HG02623 (cell line): ENCODE results near the gene COPS7A.

Experiments
- ATAC-seq: cut with Tn5 transposase; IDR thresholded peaks from one replicate; pipeline ENCODE4 v1.9.1; 2021; ENCODE audit warnings: moderate library complexity; ENCODE audit not compliant: unreplicated experiment

Gene COPS7A

GRCh38 chr12:6723607-6724408, at the start of gene COPS7A:
Gene COPS7A (plus strand): TSS chr12:6724046. CDS start chr12:6724657, 611 bp downstream.
- ATAC-seq, result peak; percentile 95

GRCh38 chr12:6676962-6677361, 46.9 kb upstream of the COPS7A start:
- no peak for ATAC-seq

GRCh38 chr12:6684609-6685008, 39.2 kb upstream of the COPS7A start:
- no peak for ATAC-seq

GRCh38 chr12:6685814-6686213, 38.0 kb upstream of the COPS7A start:
- no peak for ATAC-seq

GRCh38 chr12:6688543-6688998, 35.3 kb upstream of the COPS7A start:
- no peak for ATAC-seq

- ATAC-seq, result peak; percentile 86
These were observed 34.6 kb upstream of the COPS7A start, which contains the start of gene ZNF384 for GRCh38 chr12:6688999-6689882. Gene ZNF384 (minus strand): TSS chr12:6689375. CDS start chr12:6679520, 9,855 bp downstream.

GRCh38 chr12:6691473-6691872, 32.4 kb upstream of the COPS7A start:
- ATAC-seq, result no peak

- no peak for ATAC-seq
These were observed 31.0 kb upstream of the COPS7A start for GRCh38 chr12:6692888-6693287.

- ATAC-seq, result no peak
These were observed 30.0 kb upstream of the COPS7A start for GRCh38 chr12:6693832-6694355.

GRCh38 chr12:6694701-6695100, 29.1 kb upstream of the COPS7A start:
- no peak for ATAC-seq

GRCh38 chr12:6695313-6696045, 28.4 kb upstream of the COPS7A start:
- ATAC-seq, result no peak

- ATAC-seq, result no peak
These were observed 26.9 kb upstream of the COPS7A start for GRCh38 chr12:6696690-6697583.

- no peak for ATAC-seq
These were observed 26.1 kb upstream of the COPS7A start for GRCh38 chr12:6697584-6698351.

GRCh38 chr12:6698352-6699046, 25.3 kb upstream of the COPS7A start:
- no peak for ATAC-seq

- no peak for ATAC-seq
These were observed 24.4 kb upstream of the COPS7A start for GRCh38 chr12:6699259-6699988.

GRCh38 chr12:6699989-6700645, 23.7 kb upstream of the COPS7A start:
- ATAC-seq, result no peak

- ATAC-seq, result no peak
These were observed 23.2 kb upstream of the COPS7A start, which contains the start of gene PIANP for GRCh38 chr12:6700646-6701051. Gene PIANP (minus strand): TSS chr12:6700815. CDS start chr12:6698061, 2,754 bp downstream.
